EH (cell line): ENCODE measurements around the gene BNC2.

Experiments used
- DNase-seq: peaks from one replicate; pipeline ENCODE4 v3.0.0-alpha.2; 2015; ENCODE audit warnings: low read depth

BNC2 gene

GRCh38 chr9:16594787-16595186 is 275.7 kb downstream of the BNC2 start:
- no peak for DNase-seq

GRCh38 chr9:16593746-16594145 is 276.7 kb downstream of the BNC2 start:
- DNase-seq, result no peak

- no peak for DNase-seq
Measured at GRCh38 chr9:16591092-16591491, 279.4 kb downstream of the BNC2 start.

GRCh38 chr9:16585591-16585990 is 284.9 kb downstream of the BNC2 start:
- DNase-seq, result no peak

- no peak for DNase-seq
Measured at GRCh38 chr9:16579872-16580432, 290.5 kb downstream of the BNC2 start.

GRCh38 chr9:16575986-16576245 is 294.6 kb downstream of the BNC2 start:
- DNase-seq, result no peak

GRCh38 chr9:16575142-16575985 is 295.1 kb downstream of the BNC2 start:
- DNase-seq, result peak; percentile 35

- DNase-seq, result no peak
Measured at GRCh38 chr9:16572005-16572734, 298.3 kb downstream of the BNC2 start.

- no peak for DNase-seq
Measured at GRCh38 chr9:16571127-16571802, 299.2 kb downstream of the BNC2 start.

- DNase-seq, result no peak
Measured at GRCh38 chr9:16563446-16563845, 307.0 kb downstream of the BNC2 start.

- no peak for DNase-seq
Measured at GRCh38 chr9:16561121-16561520, 309.3 kb downstream of the BNC2 start.

GRCh38 chr9:16559418-16560188 is 310.9 kb downstream of the BNC2 start:
- DNase-seq, result no peak

GRCh38 chr9:16555802-16556201 is 314.7 kb downstream of the BNC2 start:
- no peak for DNase-seq

GRCh38 chr9:16553869-16554540 is 316.5 kb downstream of the BNC2 start:
- no peak for DNase-seq

- DNase-seq, result no peak
Measured at GRCh38 chr9:16552252-16552651, 318.2 kb downstream of the BNC2 start.

- DNase-seq, result no peak
Measured at GRCh38 chr9:16551692-16552091, 318.8 kb downstream of the BNC2 start.

- DNase-seq, result no peak
Measured at GRCh38 chr9:16545639-16546038, 324.8 kb downstream of the BNC2 start.

- DNase-seq, result no peak
Measured at GRCh38 chr9:16544842-16545241, 325.6 kb downstream of the BNC2 start.

GRCh38 chr9:16543686-16544085 is 326.8 kb downstream of the BNC2 start:
- DNase-seq, result no peak

- DNase-seq, result no peak
Measured at GRCh38 chr9:16543225-16543624, 327.2 kb downstream of the BNC2 start.

GRCh38 chr9:16542290-16542689 is 328.2 kb downstream of the BNC2 start:
- no peak for DNase-seq
